Measurements from ENCODE around the gene GAB4. TPM values are rescaled to one million over a fixed set of nuclear protein-coding genes. Genes with fewer than 3 reads are reported as not detected.
"Not testable (repeated sequence)": the region's sequence is repeated elsewhere in the genome, so short reads cannot be mapped to it uniquely, and the experiment has no call there.

Gene GAB4
- total RNA-seq, 4 donors from 2014 or later = not detected

GRCh38 chr22:17046566-17047348 is 38.7 kb upstream of the GAB4 start:
- intact Hi-C loops (cut with DNase I) = no loop called here
- no peak for TF ChIP-seq POLR2AphosphoS5 (IDR thresholded peaks at IDR 0.05)
- TF ChIP-seq POLR2A (IDR thresholded peaks at IDR 0.05; ENCODE audit: low read depth) = no peak
- no peak for TF ChIP-seq CTCF (IDR thresholded peaks at IDR 0.05)
- no peak for TF ChIP-seq EP300 (IDR thresholded peaks at IDR 0.05)
- H3K36me3 ChIP-seq = peaks cover 0 to 4% (median 0%) of the 10 kb centered on the region in 4 donors
- 63% methylated on average over 5 of the region's 5 CpGs for WGBS
- no peak for DNase-seq (ENCODE audit: extremely low spot score)
- H3K27me3 ChIP-seq = peaks cover 0 to 16% (median 0%) of the 10 kb centered on the region in 4 donors
- no peaks in the 10 kb centered on the region for H3K4me1 ChIP-seq
- H3K9me3 ChIP-seq = no peaks in the 10 kb centered on the region
- H3K4me3 ChIP-seq = no peak overlapping the region
- no peak overlapping the region for H3K27ac ChIP-seq (replicated peaks in 1 of 4)

DNA sequence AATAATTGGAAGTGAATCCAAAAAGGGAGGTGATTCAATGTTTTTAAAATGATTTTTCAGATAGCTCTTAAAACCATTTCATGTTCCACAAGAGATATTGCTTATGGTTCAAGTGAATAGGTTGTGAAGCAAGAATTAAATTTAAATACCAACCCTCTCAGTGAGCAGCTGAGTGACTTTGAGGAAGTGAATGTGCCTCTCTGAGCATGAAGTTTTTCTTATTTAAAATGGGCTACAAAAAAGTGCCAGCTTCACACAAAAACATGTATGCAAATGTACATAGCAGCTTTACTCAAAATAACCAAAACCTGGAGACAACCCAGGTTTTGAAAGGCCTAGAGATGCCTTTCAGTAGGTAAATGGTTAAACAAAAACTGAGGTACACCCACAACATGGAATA is 35.5 kb upstream of the GAB4 start:
- Histone ChIP-seq H3K4me1 (no peaks in the 10 kb centered on the region), H3K9me3 (no peaks in the 10 kb centered on the region), H3K27ac (replicated peaks in 1 of 4) (no peak overlapping the region), H3K36me3 (peaks cover 0 to 3% (median 0%) of the 10 kb centered on the region in 4 donors), H3K27me3 (peaks cover 0 to 16% (median 0%) of the 10 kb centered on the region in 4 donors), H3K4me3 (no peak overlapping the region)
- intact Hi-C loops (cut with DNase I) = no loop called here
- TF ChIP-seq POLR2AphosphoS5 (IDR thresholded peaks at IDR 0.05) = no peak
- TF ChIP-seq EP300 (IDR thresholded peaks at IDR 0.05) = no peak
- no peak for TF ChIP-seq POLR2A (IDR thresholded peaks at IDR 0.05; ENCODE audit: low read depth)
- no peak for TF ChIP-seq CTCF (IDR thresholded peaks at IDR 0.05)
- no peak for DNase-seq (ENCODE audit: extremely low spot score)

GRCh38 chr22:17036842-17037711 is 29.1 kb upstream of the GAB4 start:
- intact Hi-C loops (cut with DNase I); DNase-seq (ENCODE audit: extremely low spot score); H3K36me3 ChIP-seq; H3K9me3 ChIP-seq: not testable (repeated sequence)
- Histone ChIP-seq H3K27ac (replicated peaks in 1 of 4) (peak overlapping the region; percentile 27 to 66 (median 52)), H3K4me3 (peak overlapping the region; percentile 45 to 58 (median 46)), H3K27me3 (peaks cover 0 to 34% (median 10%) of the 10 kb centered on the region in 4 donors), H3K4me1 (peaks cover 4 to 14% (median 12%) of the 10 kb centered on the region in 4 donors)
- whole genome bisulfite sequencing = 53% methylated on average over 19 of the region's 56 CpGs

- H3K9me3 ChIP-seq; DNase-seq (ENCODE audit: extremely low spot score); intact Hi-C loops (cut with DNase I); H3K36me3 ChIP-seq: not testable (repeated sequence)
- Histone ChIP-seq H3K27me3 (peaks cover 0 to 34% (median 10%) of the 10 kb centered on the region in 4 donors), H3K4me3 (peak overlapping the region; percentile 45 to 58 (median 46)), H3K27ac (replicated peaks in 1 of 4) (peak overlapping the region in 3 of 4 donors; percentile 51 to 66 (median 53)), H3K4me1 (peaks cover 4 to 14% (median 12%) of the 10 kb centered on the region in 4 donors)
- 21% methylated on average over 52 of the region's 56 CpGs for WGBS
These were observed 28.2 kb upstream of the GAB4 start for GRCh38 chr22:17035976-17036841.

DNA sequence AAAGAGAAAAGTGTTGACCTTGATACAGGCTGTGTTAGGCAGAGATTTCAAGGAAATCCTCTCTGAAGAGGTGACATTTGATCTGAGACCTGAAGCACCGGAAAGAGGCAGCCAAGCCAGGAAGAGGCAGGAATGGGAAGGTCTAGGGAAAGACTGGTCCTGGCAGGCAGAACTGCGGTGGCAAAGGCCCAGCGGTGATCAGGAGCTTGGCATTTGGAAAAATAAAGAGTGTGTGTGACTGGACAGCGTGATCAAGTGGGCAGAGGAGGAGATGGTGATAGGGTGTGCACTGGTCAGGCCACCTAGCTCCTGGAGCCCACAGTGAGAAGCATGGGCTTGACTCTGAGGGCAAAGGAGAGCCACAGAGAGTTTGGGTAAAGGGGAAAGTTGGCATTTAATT is 27.2 kb upstream of the GAB4 start:
- Histone ChIP-seq H3K36me3 (no peaks in the 10 kb centered on the region), H3K27ac (replicated peaks in 1 of 4) (no peak overlapping the region), H3K27me3 (peaks cover 0 to 34% (median 10%) of the 10 kb centered on the region in 4 donors), H3K4me3 (no peak overlapping the region), H3K4me1 (peaks cover 4 to 14% (median 12%) of the 10 kb centered on the region in 4 donors), H3K9me3 (no peaks in the 10 kb centered on the region)
- WGBS = 64% methylated on average over 4 of the region's 4 CpGs
- TF ChIP-seq POLR2A (IDR thresholded peaks at IDR 0.05; ENCODE audit: low read depth) = no peak
- TF ChIP-seq EP300 (IDR thresholded peaks at IDR 0.05) = no peak
- no peak for DNase-seq (ENCODE audit: extremely low spot score)
- intact Hi-C loops (cut with DNase I) = no loop called here

DNA sequence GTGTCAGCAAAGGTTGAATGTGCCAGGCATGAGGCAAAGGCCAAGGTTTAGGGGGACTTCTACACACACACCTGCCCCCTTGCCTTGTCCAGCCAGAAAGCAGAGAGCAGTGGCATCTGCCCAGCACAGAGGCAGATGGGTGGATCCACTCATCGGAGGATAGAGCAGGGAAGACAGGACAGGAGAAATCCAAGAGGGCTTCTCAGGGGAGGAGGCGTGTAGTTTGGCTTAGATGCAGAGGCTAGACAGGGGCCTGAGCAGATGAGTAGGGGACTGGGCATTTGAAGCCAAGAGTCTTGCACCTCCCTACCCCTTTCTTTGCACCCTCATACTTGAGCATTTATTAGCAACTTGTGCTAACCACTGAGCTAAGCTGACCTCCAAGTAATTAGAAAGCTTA is 26.5 kb upstream of the GAB4 start:
- intact Hi-C loops (cut with DNase I); H3K4me3 ChIP-seq; H3K27ac ChIP-seq (replicated peaks in 1 of 4); H3K9me3 ChIP-seq; DNase-seq (ENCODE audit: extremely low spot score); H3K36me3 ChIP-seq: not testable (repeated sequence)
- Histone ChIP-seq H3K27me3 (peaks cover 0 to 34% (median 10%) of the 10 kb centered on the region in 4 donors), H3K4me1 (peaks cover 4 to 14% (median 12%) of the 10 kb centered on the region in 4 donors)
- WGBS = 80% methylated on average over 2 of the region's 2 CpGs

DNA sequence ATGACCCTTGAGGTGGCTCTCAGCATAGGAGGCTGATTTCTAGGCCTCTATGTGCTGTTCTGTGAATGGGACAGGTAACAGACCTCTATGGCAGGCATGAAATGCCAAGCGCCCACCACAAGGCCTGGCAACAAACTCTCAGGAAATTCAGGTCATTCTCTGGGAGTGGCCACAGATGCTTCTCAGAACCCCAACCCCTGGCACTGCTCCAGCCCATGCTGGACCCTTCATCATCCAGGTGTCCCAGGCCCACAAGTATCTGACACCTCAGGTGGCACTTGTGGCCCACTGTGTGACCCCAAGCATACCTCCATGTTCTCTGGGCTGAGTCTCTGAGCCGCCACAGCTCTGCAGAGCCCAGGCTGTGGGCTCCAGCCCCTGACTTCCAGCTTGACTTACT is 24.3 kb upstream of the GAB4 start:
- H3K27ac ChIP-seq (replicated peaks in 1 of 4); intact Hi-C loops (cut with DNase I); H3K9me3 ChIP-seq; DNase-seq (ENCODE audit: extremely low spot score); H3K4me3 ChIP-seq; H3K36me3 ChIP-seq: not testable (repeated sequence)
- Histone ChIP-seq H3K27me3 (peaks cover 0 to 31% (median 8%) of the 10 kb centered on the region in 4 donors), H3K4me1 (peaks cover 4 to 12% (median 12%) of the 10 kb centered on the region in 4 donors)
- WGBS = 71% methylated on average over 1 of the region's 2 CpGs

GRCh38 chr22:17024380-17024779 is 16.4 kb upstream of the GAB4 start:
- H3K27ac ChIP-seq (replicated peaks in 1 of 4); H3K27me3 ChIP-seq; H3K9me3 ChIP-seq; DNase-seq (ENCODE audit: extremely low spot score); H3K4me3 ChIP-seq; H3K4me1 ChIP-seq; H3K36me3 ChIP-seq; intact Hi-C loops (cut with DNase I): not testable (repeated sequence)
- WGBS = 70% methylated on average over 2 of the region's 5 CpGs

GRCh38 chr22:17015552-17015951 is 7.5 kb upstream of the GAB4 start:
- intact Hi-C loops (cut with DNase I); H3K4me3 ChIP-seq; H3K27ac ChIP-seq (replicated peaks in 1 of 4); H3K4me1 ChIP-seq; H3K36me3 ChIP-seq; H3K9me3 ChIP-seq: not testable (repeated sequence)
- peak; percentile 89 for DNase-seq (ENCODE audit: extremely low spot score)
- peaks cover 0 to 27% (median 0%) of the 10 kb centered on the region in 4 donors for H3K27me3 ChIP-seq
- WGBS = 69% methylated on average over 6 of the region's 6 CpGs

All from esophagus muscularis mucosa (tissue), 4 donors.